ENCODE data around the gene NCR3LG1.

Gene NCR3LG1

DNA sequence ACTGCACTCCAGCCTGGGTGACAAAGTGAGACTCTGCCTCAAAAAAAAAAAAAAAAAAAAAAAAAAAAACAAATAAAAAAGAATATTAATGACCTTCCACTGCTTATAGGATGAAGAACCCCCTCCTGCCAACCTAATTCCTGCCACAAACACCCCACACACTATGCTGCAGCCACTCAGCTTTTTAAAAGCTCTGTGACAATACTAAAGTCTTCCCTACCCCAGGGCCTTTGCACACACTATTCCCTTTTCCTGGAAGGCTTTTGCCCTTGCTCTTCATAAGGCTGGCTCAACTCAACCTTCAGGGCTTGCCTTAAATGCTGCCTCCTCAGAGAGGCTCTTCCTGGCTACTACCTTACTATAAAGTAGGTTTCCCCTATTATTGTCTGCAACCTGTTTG is 47.6 kb downstream of the NCR3LG1 start:
- Histone ChIP-seq H2BK12ac (ENCODE audit: low read length in 2 of 2) (no peak overlapping the region), H2BK15ac (ENCODE audit: low read depth, poor library complexity, severe bottlenecking) (no peak overlapping the region), H2BK5ac (ENCODE audit: low read depth, low read length, poor library complexity, severe bottlenecking) (no peak overlapping the region), H3K14ac (ENCODE audit: low read length in 2 of 2) (no peak overlapping the region), H3K9me3 (ENCODE audit: control insufficient read depth, low read length) (no peaks in the 10 kb centered on the region), H3K27ac (ENCODE audit: low read length, poor library complexity, severe bottlenecking) (no peak overlapping the region), H4K8ac (ENCODE audit: low read length) (no peak overlapping the region), H3K4ac (ENCODE audit: low read depth in 1 of 2, low read length in 2 of 2) (no peak overlapping the region), H3K36me3 (ENCODE audit: control insufficient read depth in 1 of 2, insufficient read depth in 2 of 2, low read depth in 1 of 2, low read length in 2 of 2) (no peaks in the 10 kb centered on the region), H3K4me2 (ENCODE audit: low read length, poor library complexity, severe bottlenecking) (no peak overlapping the region), H2AK5ac (ENCODE audit: low read length, severe bottlenecking) (no peak overlapping the region), H2AFZ (ENCODE audit: low read depth, low read length) (no peak overlapping the region), H3K4me3 (ENCODE audit: insufficient read depth in 1 of 2, low read depth in 1 of 2, low read length in 2 of 2) (no peak overlapping the region), H3K9ac (ENCODE audit: low read length) (no peak overlapping the region), H3K27me3 (ENCODE audit: control insufficient read depth in 1 of 2, insufficient read depth in 1 of 2, low read length in 2 of 2) (peaks cover 9 to 46% of the 10 kb centered on the region in 2 experiments), H2BK120ac (ENCODE audit: low read depth, low read length) (no peak overlapping the region), H3K18ac (ENCODE audit: low read depth in 1 of 2, low read length in 2 of 2) (no peak overlapping the region), H3K79me1 (replicated peaks; ENCODE audit: low read length, poor library complexity, severe bottlenecking) (no peaks in the 10 kb centered on the region), H4K91ac (ENCODE audit: low read length) (no peak overlapping the region), H3K4me1 (ENCODE audit: control insufficient read depth, insufficient read depth, low read depth, low read length) (no peaks in the 10 kb centered on the region), H3K23ac (ENCODE audit: low read length in 2 of 2) (no peak overlapping the region)
- DNase-seq = no peak

DNA sequence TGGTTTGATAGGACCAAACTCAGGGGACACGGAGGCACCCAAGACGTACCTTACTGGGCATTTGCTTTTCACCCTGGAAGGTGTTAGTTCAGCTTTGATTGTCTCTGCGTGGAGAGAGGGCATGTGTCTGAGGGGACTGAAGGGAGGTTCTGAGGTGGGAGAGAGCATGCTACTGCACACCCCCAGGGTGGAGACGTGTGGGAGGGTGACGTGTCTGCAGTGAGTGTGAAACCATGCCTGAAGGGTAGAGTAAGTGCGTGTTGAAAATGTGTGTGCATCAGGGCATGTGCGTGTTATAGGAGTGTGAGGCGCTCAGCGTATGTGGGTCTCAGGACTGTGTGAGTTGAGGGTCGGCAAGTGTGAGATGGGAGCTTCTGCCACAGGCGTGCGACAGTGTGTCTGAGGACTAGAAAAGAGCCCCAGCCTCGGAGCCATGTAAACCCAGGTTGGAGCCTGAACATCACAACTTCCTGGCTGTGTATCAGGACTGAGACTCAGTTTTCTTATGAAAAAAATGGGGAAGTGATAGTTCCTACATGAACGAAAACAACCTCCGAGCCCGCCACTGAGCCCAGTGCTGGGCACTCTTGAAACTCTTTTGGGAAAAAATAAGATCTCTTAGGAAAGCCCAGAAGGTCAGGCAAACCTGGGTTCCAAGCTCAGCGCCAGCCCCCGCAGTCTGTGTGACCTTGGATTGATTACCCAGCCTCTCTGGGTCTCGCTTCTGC is 48.6 kb downstream of the NCR3LG1 start:
- no peak overlapping the region for H3K4me3 ChIP-seq (ENCODE audit: insufficient read depth in 1 of 2, low read depth in 1 of 2, low read length in 2 of 2)
- no peaks in the 10 kb centered on the region for H3K36me3 ChIP-seq (ENCODE audit: control insufficient read depth in 1 of 2, insufficient read depth in 2 of 2, low read depth in 1 of 2, low read length in 2 of 2)
- peak overlapping the region in 1 of 2 experiments; percentile 61 for H3K23ac ChIP-seq (ENCODE audit: low read length in 2 of 2)
- H2AFZ ChIP-seq (ENCODE audit: low read depth, low read length) = no peak overlapping the region
- no peak overlapping the region for H2BK120ac ChIP-seq (ENCODE audit: low read depth, low read length)
- no peak overlapping the region for H3K18ac ChIP-seq (ENCODE audit: low read depth in 1 of 2, low read length in 2 of 2)
- no peak overlapping the region for H2AK5ac ChIP-seq (ENCODE audit: low read length, severe bottlenecking)
- H3K4me1 ChIP-seq (ENCODE audit: control insufficient read depth, insufficient read depth, low read depth, low read length) = no peaks in the 10 kb centered on the region
- no peaks in the 10 kb centered on the region for H3K9me3 ChIP-seq (ENCODE audit: control insufficient read depth, low read length)
- no peak overlapping the region for H3K4me2 ChIP-seq (ENCODE audit: low read length, poor library complexity, severe bottlenecking)
- H3K4ac ChIP-seq (ENCODE audit: low read depth in 1 of 2, low read length in 2 of 2) = no peak overlapping the region
- H3K27ac ChIP-seq (ENCODE audit: low read length, poor library complexity, severe bottlenecking) = no peak overlapping the region
- no peak for DNase-seq
- peaks cover 9 to 37% of the 10 kb centered on the region in 2 experiments for H3K27me3 ChIP-seq (ENCODE audit: control insufficient read depth in 1 of 2, insufficient read depth in 1 of 2, low read length in 2 of 2)
- H4K91ac ChIP-seq (ENCODE audit: low read length) = no peak overlapping the region
- H2BK15ac ChIP-seq (ENCODE audit: low read depth, poor library complexity, severe bottlenecking) = no peak overlapping the region
- H3K9ac ChIP-seq (ENCODE audit: low read length) = no peak overlapping the region
- H3K14ac ChIP-seq (ENCODE audit: low read length in 2 of 2) = no peak overlapping the region
- 93% methylated on average over 19 of the region's 19 CpGs for WGBS
- no peaks in the 10 kb centered on the region for H3K79me1 ChIP-seq (replicated peaks; ENCODE audit: low read length, poor library complexity, severe bottlenecking)
- H2BK12ac ChIP-seq (ENCODE audit: low read length in 2 of 2) = no peak overlapping the region
- no peak overlapping the region for H2BK5ac ChIP-seq (ENCODE audit: low read depth, low read length, poor library complexity, severe bottlenecking)
- H4K8ac ChIP-seq (ENCODE audit: low read length) = no peak overlapping the region

DNA sequence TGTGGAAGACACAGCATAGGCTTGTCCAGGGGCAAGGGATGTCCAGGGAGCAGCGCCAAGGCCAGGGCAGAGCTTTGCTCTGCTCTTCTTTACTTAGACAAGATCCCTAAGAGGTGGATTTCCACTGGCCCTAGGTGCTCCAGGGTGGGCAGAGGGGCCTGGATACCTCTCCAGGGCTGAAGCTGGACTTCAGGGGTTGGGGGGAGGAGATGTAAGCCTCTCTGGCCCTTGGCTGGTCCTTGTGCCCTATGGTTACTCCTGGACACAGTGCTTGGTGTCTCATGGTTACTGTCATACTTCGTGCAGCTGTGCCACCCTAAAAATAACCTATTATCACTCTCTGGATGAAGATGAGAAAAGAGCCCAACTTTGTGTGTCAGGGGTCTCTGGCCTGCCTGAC is 49.7 kb downstream of the NCR3LG1 start:
- Histone ChIP-seq H2BK12ac (ENCODE audit: low read length in 2 of 2) (no peak overlapping the region), H3K14ac (ENCODE audit: low read length in 2 of 2) (no peak overlapping the region), H3K18ac (ENCODE audit: low read depth in 1 of 2, low read length in 2 of 2) (no peak overlapping the region), H3K23ac (ENCODE audit: low read length in 2 of 2) (no peak overlapping the region), H3K36me3 (ENCODE audit: control insufficient read depth in 1 of 2, insufficient read depth in 2 of 2, low read depth in 1 of 2, low read length in 2 of 2) (no peaks in the 10 kb centered on the region), H3K9me3 (ENCODE audit: control insufficient read depth, low read length) (no peaks in the 10 kb centered on the region), H2AK5ac (ENCODE audit: low read length, severe bottlenecking) (no peak overlapping the region), H3K4me1 (ENCODE audit: control insufficient read depth, insufficient read depth, low read depth, low read length) (peaks cover 2% of the 10 kb centered on the region), H4K91ac (ENCODE audit: low read length) (no peak overlapping the region), H3K27me3 (ENCODE audit: control insufficient read depth in 1 of 2, insufficient read depth in 1 of 2, low read length in 2 of 2) (peaks cover 9 to 34% of the 10 kb centered on the region in 2 experiments), H2BK15ac (ENCODE audit: low read depth, poor library complexity, severe bottlenecking) (no peak overlapping the region), H2BK120ac (ENCODE audit: low read depth, low read length) (no peak overlapping the region), H4K8ac (ENCODE audit: low read length) (no peak overlapping the region), H3K4me2 (ENCODE audit: low read length, poor library complexity, severe bottlenecking) (no peak overlapping the region), H3K4me3 (ENCODE audit: insufficient read depth in 1 of 2, low read depth in 1 of 2, low read length in 2 of 2) (no peak overlapping the region), H2AFZ (ENCODE audit: low read depth, low read length) (no peak overlapping the region), H3K4ac (ENCODE audit: low read depth in 1 of 2, low read length in 2 of 2) (no peak overlapping the region), H3K27ac (ENCODE audit: low read length, poor library complexity, severe bottlenecking) (no peak overlapping the region), H2BK5ac (ENCODE audit: low read depth, low read length, poor library complexity, severe bottlenecking) (no peak overlapping the region), H3K9ac (ENCODE audit: low read length) (no peak overlapping the region), H3K79me1 (replicated peaks; ENCODE audit: low read length, poor library complexity, severe bottlenecking) (no peaks in the 10 kb centered on the region)
- no peak for DNase-seq
- WGBS = 82% methylated on average over 1 of the region's 2 CpGs

DNA sequence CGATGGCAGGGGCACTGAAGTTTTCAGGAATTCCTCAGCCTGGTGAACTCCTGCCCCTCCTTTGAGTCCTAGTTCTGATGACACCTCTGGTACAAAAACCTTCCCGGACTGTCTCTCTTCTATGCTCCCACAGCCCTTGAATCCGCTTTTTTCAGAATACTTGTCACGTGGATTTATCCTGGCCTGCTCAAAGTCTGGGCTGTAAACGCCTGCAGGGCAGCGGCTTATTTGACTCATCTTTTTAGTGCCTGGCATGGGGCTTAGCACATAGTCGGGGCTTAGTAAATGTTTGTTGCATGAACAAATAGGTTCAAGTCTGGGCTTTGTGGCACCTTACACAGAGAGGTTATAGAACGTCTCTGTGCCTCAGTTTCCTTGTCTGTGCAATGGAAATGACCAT is 50.2 kb downstream of the NCR3LG1 start:
- Histone ChIP-seq H2AK5ac (ENCODE audit: low read length, severe bottlenecking) (no peak overlapping the region), H4K8ac (ENCODE audit: low read length) (no peak overlapping the region), H3K36me3 (ENCODE audit: control insufficient read depth in 1 of 2, insufficient read depth in 2 of 2, low read depth in 1 of 2, low read length in 2 of 2) (no peaks in the 10 kb centered on the region), H2BK12ac (ENCODE audit: low read length in 2 of 2) (no peak overlapping the region), H2BK120ac (ENCODE audit: low read depth, low read length) (no peak overlapping the region), H3K4me2 (ENCODE audit: low read length, poor library complexity, severe bottlenecking) (no peak overlapping the region), H3K9ac (ENCODE audit: low read length) (no peak overlapping the region), H3K4ac (ENCODE audit: low read depth in 1 of 2, low read length in 2 of 2) (no peak overlapping the region), H3K18ac (ENCODE audit: low read depth in 1 of 2, low read length in 2 of 2) (no peak overlapping the region), H4K91ac (ENCODE audit: low read length) (no peak overlapping the region), H3K4me1 (ENCODE audit: control insufficient read depth, insufficient read depth, low read depth, low read length) (peaks cover 2% of the 10 kb centered on the region), H2BK15ac (ENCODE audit: low read depth, poor library complexity, severe bottlenecking) (no peak overlapping the region), H3K14ac (ENCODE audit: low read length in 2 of 2) (no peak overlapping the region), H3K9me3 (ENCODE audit: control insufficient read depth, low read length) (no peaks in the 10 kb centered on the region), H3K27me3 (ENCODE audit: control insufficient read depth in 1 of 2, insufficient read depth in 1 of 2, low read length in 2 of 2) (peaks cover 9 to 34% of the 10 kb centered on the region in 2 experiments), H3K27ac (ENCODE audit: low read length, poor library complexity, severe bottlenecking) (no peak overlapping the region), H2AFZ (ENCODE audit: low read depth, low read length) (no peak overlapping the region), H3K79me1 (replicated peaks; ENCODE audit: low read length, poor library complexity, severe bottlenecking) (no peaks in the 10 kb centered on the region), H3K23ac (ENCODE audit: low read length in 2 of 2) (no peak overlapping the region), H3K4me3 (ENCODE audit: insufficient read depth in 1 of 2, low read depth in 1 of 2, low read length in 2 of 2) (no peak overlapping the region), H2BK5ac (ENCODE audit: low read depth, low read length, poor library complexity, severe bottlenecking) (no peak overlapping the region)
- DNase-seq = no peak
- 83% methylated on average over 8 of the region's 8 CpGs for WGBS

All from mesenchymal stem cell (in vitro differentiated cells and primary cell).